Prostate gland (tissue), 2 donors: ENCODE results near the gene TMEM198.

ENCODE experiments used
- POLR2A ChIP-seq: fragments of 450-650 bp; IDR thresholded peaks from one replicate; pipeline ENCODE4 v1.6.1; 2016; ENCODE audit warnings: antibody characterized with exemption, mild to moderate bottlenecking
- POLR2AphosphoS5 ChIP-seq: sonication (generic); formaldehyde crosslinking; IDR thresholded peaks from one replicate; pipeline ENCODE4 v1.6.1; 2017; ENCODE audit warnings: antibody characterized with exemption
- TF ChIP-seq, protein P1 (sequence below), 4 experiments: fragments of 200-600 bp in 2 of 4; fragments of 450-650 bp in 2 of 4; sonication (generic) in 2 of 4; IDR thresholded peaks; 1 replicate in 3 of 4; 2 replicates in 1 of 4; pipeline ENCODE4 v1.5.1; 2016 to 2019; ENCODE audit warnings: antibody characterized with exemption in 4 of 4, mild to moderate bottlenecking in 2 of 4, moderate library complexity in 2 of 4

DNA sequence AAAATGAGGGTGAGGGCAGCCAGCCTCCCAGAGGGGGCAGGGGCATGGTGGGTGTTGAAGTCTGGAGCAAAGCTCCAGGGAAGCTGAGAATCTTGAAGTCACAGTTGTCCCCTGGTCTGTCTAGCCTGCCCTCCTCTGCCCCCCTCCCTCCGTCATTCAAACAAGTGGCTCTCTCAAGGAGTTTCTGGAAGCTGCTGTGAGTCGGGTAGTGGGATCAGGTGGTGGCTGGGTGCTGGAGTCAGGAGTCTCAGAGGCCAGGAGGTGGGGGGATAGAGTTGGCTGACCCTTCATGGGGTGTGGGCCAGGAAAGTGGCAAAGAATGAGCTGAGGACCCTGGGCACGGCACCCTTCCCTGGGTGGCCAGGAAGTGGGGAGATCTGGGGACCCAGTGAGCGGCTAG is 30.0 kb upstream of the TMEM198 start:
- TF ChIP-seq, protein P1, sequence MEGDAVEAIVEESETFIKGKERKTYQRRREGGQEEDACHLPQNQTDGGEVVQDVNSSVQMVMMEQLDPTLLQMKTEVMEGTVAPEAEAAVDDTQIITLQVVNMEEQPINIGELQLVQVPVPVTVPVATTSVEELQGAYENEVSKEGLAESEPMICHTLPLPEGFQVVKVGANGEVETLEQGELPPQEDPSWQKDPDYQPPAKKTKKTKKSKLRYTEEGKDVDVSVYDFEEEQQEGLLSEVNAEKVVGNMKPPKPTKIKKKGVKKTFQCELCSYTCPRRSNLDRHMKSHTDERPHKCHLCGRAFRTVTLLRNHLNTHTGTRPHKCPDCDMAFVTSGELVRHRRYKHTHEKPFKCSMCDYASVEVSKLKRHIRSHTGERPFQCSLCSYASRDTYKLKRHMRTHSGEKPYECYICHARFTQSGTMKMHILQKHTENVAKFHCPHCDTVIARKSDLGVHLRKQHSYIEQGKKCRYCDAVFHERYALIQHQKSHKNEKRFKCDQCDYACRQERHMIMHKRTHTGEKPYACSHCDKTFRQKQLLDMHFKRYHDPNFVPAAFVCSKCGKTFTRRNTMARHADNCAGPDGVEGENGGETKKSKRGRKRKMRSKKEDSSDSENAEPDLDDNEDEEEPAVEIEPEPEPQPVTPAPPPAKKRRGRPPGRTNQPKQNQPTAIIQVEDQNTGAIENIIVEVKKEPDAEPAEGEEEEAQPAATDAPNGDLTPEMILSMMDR (IDR thresholded peaks at IDR 0.05), result no peak
- TF ChIP-seq POLR2A, result no peak
- no peak for TF ChIP-seq POLR2AphosphoS5
